HepG2 (cell line): Measurements from ENCODE around the gene CPT1A. TPM values are rescaled to one million over a fixed set of nuclear protein-coding genes. Genes with fewer than 3 reads are reported as not detected.

Experiments used
- ARID3A ChIP-seq: IDR thresholded peaks from 2 replicates; pipeline ENCODE4 v1.6.1; 2012; ENCODE audit warnings: low read depth, low read length, improper control_type of control experiment
- HMGXB4 ChIP-seq, 2 experiments: sonication (generic) in 1 of 2; formaldehyde crosslinking in 1 of 2; IDR thresholded peaks; 2 replicates each; pipeline versions ENCODE4 v1.4.0 to v1.6.1; 2018 to 2020; ENCODE audit warnings: missing genetic modification reagents in 2 of 2, borderline replicate concordance in 1 of 2, low read depth in 1 of 2, mild to moderate bottlenecking in 1 of 2, missing biosample characterization in 1 of 2
- MIER2 ChIP-seq: IDR thresholded peaks from 2 replicates; pipeline ENCODE4 v1.6.1; 2016; ENCODE audit warnings: missing biosample characterization, missing genetic modification reagents
- MIXL1 ChIP-seq: IDR thresholded peaks from 2 replicates; pipeline ENCODE4 v1.6.1; 2016
- NFKBIZ ChIP-seq: IDR thresholded peaks from 2 replicates; pipeline ENCODE4 v1.6.1; 2018; ENCODE audit warnings: missing genetic modification reagents, missing compliant biosample characterization
- NR2F1 ChIP-seq, 2 experiments: fragments of 450-650 bp in 1 of 2; formaldehyde crosslinking in 1 of 2; IDR thresholded peaks; 2 replicates each; pipeline versions ENCODE4 v1.5.0 to v1.6.1; 2016 to 2020; ENCODE audit warnings: mild to moderate bottlenecking in 1 of 2, missing compliant biosample characterization in 1 of 2, missing genetic modification reagents in 1 of 2, moderate library complexity in 1 of 2
- POLR2A ChIP-seq, 2 experiments: IDR thresholded peaks; 2 replicates each; pipeline ENCODE4 v1.6.1; 2011; ENCODE audit warnings: low read depth in 2 of 2, low read length in 2 of 2, mild to moderate bottlenecking in 1 of 2, moderate library complexity in 1 of 2; ENCODE audit not compliant: insufficient read depth in 1 of 2
- RFXAP ChIP-seq: sonication (generic); formaldehyde crosslinking; IDR thresholded peaks from 2 replicates; pipeline ENCODE4 v1.4.0; 2020; ENCODE audit warnings: missing genetic modification reagents, borderline replicate concordance
- SP4 ChIP-seq: sonication (generic); formaldehyde crosslinking; IDR thresholded peaks from 2 replicates; pipeline ENCODE4 v1.8.1; 2023; ENCODE audit warnings: mild to moderate bottlenecking, missing genetic modification reagents
- TGIF2 ChIP-seq: IDR thresholded peaks from 2 replicates; pipeline ENCODE4 v1.6.1; 2016; ENCODE audit warnings: control low read depth, missing compliant biosample characterization
- ZFP36L1 ChIP-seq: sonication (generic); formaldehyde crosslinking; IDR thresholded peaks from 2 replicates; pipeline ENCODE4 v1.8.0; 2022; ENCODE audit warnings: mild to moderate bottlenecking, missing genetic modification reagents, moderate library complexity
- ZNF552 ChIP-seq: sonication (generic); formaldehyde crosslinking; IDR thresholded peaks from 2 replicates; pipeline ENCODE4 v1.9.0; 2022; ENCODE audit warnings: missing genetic modification reagents, mild to moderate bottlenecking, borderline replicate concordance
- ZNF572 ChIP-seq: sonication (generic); formaldehyde crosslinking; IDR thresholded peaks from 2 replicates; pipeline ENCODE4 v1.5.1; 2020; ENCODE audit warnings: mild to moderate bottlenecking, missing genetic modification reagents
- ZNF7 ChIP-seq: IDR thresholded peaks from 2 replicates; pipeline ENCODE4 v1.6.1; 2016; ENCODE audit warnings: missing biosample characterization, missing genetic modification reagents
- ZNF792 ChIP-seq: IDR thresholded peaks from 2 replicates; pipeline ENCODE4 v1.6.1; 2016
- ZNF816 ChIP-seq: sonication (generic); formaldehyde crosslinking; IDR thresholded peaks from 2 replicates; pipeline ENCODE4 v1.8.0; 2022; ENCODE audit warnings: missing genetic modification reagents, mild to moderate bottlenecking, borderline replicate concordance
- polyA plus RNA-seq, 8 experiments: library from polyadenylated mRNA; depleted of rRNA in 3 of 8; stranded (reverse) in 7 of 8; unstranded in 1 of 8; fragments of >200 nt; fragmentation: Illumina TruSeq in 4 of 8; extraction: Trizol in 4 of 8; gene quantifications; 2 replicates each; pipeline versions ENCODE4 v1.2.1 to v1.2.3, GENCODE V29; 2011 to 2016; ENCODE audit warnings: low read depth in 4 of 8, missing spikeins in 1 of 8, mixed read lengths in 1 of 8; ENCODE audit not compliant: insufficient read depth in 1 of 8
- total RNA-seq, 5 experiments: library from RNA; depleted of rRNA; stranded (reverse); fragments of >200 nt; fragmentation: Illumina TruSeq; extraction: Trizol; gene quantifications; 2 replicates each; pipeline ENCODE4 v1.2.3, GENCODE V29; 2016; ENCODE audit warnings: low read depth in 1 of 5
- TF ChIP-seq, protein P1 (sequence below): sonication (generic); formaldehyde crosslinking; IDR thresholded peaks from 2 replicates; pipeline ENCODE4 v1.8.0; 2022; ENCODE audit warnings: missing genetic modification reagents, low read depth, mild to moderate bottlenecking, borderline replicate concordance
- TF ChIP-seq, protein P2 (sequence below): sonication (generic); formaldehyde crosslinking; IDR thresholded peaks from 2 replicates; pipeline ENCODE4 v1.4.0; 2020; ENCODE audit warnings: mild to moderate bottlenecking, missing genetic modification reagents
- TF ChIP-seq, protein P3 (sequence below): IDR thresholded peaks from 2 replicates; pipeline ENCODE4 v1.6.1; 2016

CPT1A gene
- total and polyA plus RNA-seq, 2 of the 13 experiments (the other 11 are each of a cell fraction or from before 2014, with no cell fraction given), result 7.0 to 7.1 TPM

- no peak for TF ChIP-seq ZNF7
- peak; percentile 88 for TF ChIP-seq ZNF552 (CRISPR knock-in tag)
- TF ChIP-seq, protein P1, sequence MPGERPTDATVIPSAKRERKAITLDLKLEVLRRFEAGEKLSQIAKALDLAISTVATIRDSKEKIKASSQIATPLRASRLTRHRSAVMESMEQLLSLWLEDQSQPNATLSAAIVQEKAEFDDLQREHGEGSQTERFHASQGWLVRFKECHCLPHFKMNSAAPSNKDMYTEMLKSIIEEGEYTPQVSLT (CRISPR knock-in tag), result no peak
- 0 out of 2 replicates have a peak, but pooled peaks have one; percentile 27 for TF ChIP-seq ZNF572 (CRISPR knock-in tag)
- TF ChIP-seq MIXL1 (CRISPR knock-in tag), result peak; percentile 83
- peak; percentile 62; the same call in 1 of the 2 replicates for TF ChIP-seq ARID3A
- TF ChIP-seq NFKBIZ, result peak; percentile 94; the same call in 1 of the 2 replicates
- TF ChIP-seq ZNF816 (CRISPR knock-in tag), result peak; percentile 57; the same call in 1 of the 2 replicates
- TF ChIP-seq, protein P2, sequence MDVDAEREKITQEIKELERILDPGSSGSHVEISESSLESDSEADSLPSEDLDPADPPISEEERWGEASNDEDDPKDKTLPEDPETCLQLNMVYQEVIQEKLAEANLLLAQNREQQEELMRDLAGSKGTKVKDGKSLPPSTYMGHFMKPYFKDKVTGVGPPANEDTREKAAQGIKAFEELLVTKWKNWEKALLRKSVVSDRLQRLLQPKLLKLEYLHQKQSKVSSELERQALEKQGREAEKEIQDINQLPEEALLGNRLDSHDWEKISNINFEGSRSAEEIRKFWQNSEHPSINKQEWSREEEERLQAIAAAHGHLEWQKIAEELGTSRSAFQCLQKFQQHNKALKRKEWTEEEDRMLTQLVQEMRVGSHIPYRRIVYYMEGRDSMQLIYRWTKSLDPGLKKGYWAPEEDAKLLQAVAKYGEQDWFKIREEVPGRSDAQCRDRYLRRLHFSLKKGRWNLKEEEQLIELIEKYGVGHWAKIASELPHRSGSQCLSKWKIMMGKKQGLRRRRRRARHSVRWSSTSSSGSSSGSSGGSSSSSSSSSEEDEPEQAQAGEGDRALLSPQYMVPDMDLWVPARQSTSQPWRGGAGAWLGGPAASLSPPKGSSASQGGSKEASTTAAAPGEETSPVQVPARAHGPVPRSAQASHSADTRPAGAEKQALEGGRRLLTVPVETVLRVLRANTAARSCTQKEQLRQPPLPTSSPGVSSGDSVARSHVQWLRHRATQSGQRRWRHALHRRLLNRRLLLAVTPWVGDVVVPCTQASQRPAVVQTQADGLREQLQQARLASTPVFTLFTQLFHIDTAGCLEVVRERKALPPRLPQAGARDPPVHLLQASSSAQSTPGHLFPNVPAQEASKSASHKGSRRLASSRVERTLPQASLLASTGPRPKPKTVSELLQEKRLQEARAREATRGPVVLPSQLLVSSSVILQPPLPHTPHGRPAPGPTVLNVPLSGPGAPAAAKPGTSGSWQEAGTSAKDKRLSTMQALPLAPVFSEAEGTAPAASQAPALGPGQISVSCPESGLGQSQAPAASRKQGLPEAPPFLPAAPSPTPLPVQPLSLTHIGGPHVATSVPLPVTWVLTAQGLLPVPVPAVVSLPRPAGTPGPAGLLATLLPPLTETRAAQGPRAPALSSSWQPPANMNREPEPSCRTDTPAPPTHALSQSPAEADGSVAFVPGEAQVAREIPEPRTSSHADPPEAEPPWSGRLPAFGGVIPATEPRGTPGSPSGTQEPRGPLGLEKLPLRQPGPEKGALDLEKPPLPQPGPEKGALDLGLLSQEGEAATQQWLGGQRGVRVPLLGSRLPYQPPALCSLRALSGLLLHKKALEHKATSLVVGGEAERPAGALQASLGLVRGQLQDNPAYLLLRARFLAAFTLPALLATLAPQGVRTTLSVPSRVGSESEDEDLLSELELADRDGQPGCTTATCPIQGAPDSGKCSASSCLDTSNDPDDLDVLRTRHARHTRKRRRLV (CRISPR knock-in tag), result no peak
- TF ChIP-seq RFXAP (CRISPR knock-in tag), result peak; percentile 88; the same call in 1 of the 2 replicates
- TF ChIP-seq ZNF792, result peak; percentile 88
- TF ChIP-seq MIER2 (CRISPR knock-in tag), result peak; percentile 77; the same call in 1 of the 2 replicates
- TF ChIP-seq, protein P3, sequence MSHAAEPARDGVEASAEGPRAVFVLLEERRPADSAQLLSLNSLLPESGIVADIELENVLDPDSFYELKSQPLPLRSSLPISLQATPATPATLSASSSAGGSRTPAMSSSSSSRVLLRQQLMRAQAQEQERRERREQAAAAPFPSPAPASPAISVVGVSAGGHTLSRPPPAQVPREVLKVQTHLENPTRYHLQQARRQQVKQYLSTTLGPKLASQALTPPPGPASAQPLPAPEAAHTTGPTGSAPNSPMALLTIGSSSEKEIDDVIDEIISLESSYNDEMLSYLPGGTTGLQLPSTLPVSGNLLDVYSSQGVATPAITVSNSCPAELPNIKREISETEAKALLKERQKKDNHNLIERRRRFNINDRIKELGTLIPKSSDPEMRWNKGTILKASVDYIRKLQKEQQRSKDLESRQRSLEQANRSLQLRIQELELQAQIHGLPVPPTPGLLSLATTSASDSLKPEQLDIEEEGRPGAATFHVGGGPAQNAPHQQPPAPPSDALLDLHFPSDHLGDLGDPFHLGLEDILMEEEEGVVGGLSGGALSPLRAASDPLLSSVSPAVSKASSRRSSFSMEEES (CRISPR knock-in tag), result peak; percentile 92
- peak; percentile 88 to 93 for TF ChIP-seq NR2F1 (CRISPR knock-in tag; IDR thresholded peaks at IDR 0.05)
- TF ChIP-seq ZFP36L1 (CRISPR knock-in tag), result peak; percentile 97
- TF ChIP-seq SP4 (CRISPR knock-in tag), result 0 out of 2 replicates have a peak, but pooled peaks have one; percentile 34
- peak; percentile 60; the same call in 1 of the 2 replicates for TF ChIP-seq TGIF2 (CRISPR knock-in tag)
- peak; percentile 50 to 62; a peak in 2 of 4 replicates for TF ChIP-seq HMGXB4 (CRISPR knock-in tag; IDR thresholded peaks at IDR 0.05; ENCODE audit: borderline replicate concordance in 1 of 2, low read depth in 1 of 2)
- peak; percentile 30 to 76; a peak in 3 of 4 replicates for TF ChIP-seq POLR2A (IDR thresholded peaks at IDR 0.05; ENCODE audit: insufficient read depth in 1 of 2, low read depth in 2 of 2, low read length in 2 of 2)
These were observed 3.8 kb upstream of the CPT1A start (continued) for GRCh38 chr11:68845351-68846002.
